Stimulated activated CD4-positive, alpha-beta T cell treated with anti-CD3 and anti-CD28 coated beads, Interleukin-2, amount 100 ng/mL, for 4 hours (primary cell): ENCODE measurements around the gene XRCC1.
"Not testable (repeated sequence)": the region's sequence is repeated elsewhere in the genome, so short reads cannot be mapped to it uniquely, and the experiment has no call there.

Experiments
- DNase-seq: peaks from one replicate; pipeline ENCODE4 v3.0.0-alpha.2; 2020; ENCODE audit warnings: low read depth

Gene XRCC1

GRCh38 chr19:43519436-43520088 lies 55.8 kb downstream of the XRCC1 start:
- DNase-seq: peak; percentile 76

GRCh38 chr19:43518051-43518450 lies 57.3 kb downstream of the XRCC1 start:
- DNase-seq: no peak

GRCh38 chr19:43512399-43512798 lies 62.9 kb downstream of the XRCC1 start:
- not testable (repeated sequence) for DNase-seq

GRCh38 chr19:43511324-43511723 lies 64.0 kb downstream of the XRCC1 start:
- no peak for DNase-seq

- DNase-seq: no peak
Observed at GRCh38 chr19:43510713-43511112, 64.6 kb downstream of the XRCC1 start.

- no peak for DNase-seq
Observed at GRCh38 chr19:43507880-43508279, 67.4 kb downstream of the XRCC1 start.

GRCh38 chr19:43506629-43507028 lies 68.7 kb downstream of the XRCC1 start:
- DNase-seq: no peak

- no peak for DNase-seq
Observed at GRCh38 chr19:43505941-43506340, 69.4 kb downstream of the XRCC1 start.

GRCh38 chr19:43505186-43505456 lies 70.2 kb downstream of the XRCC1 start:
- no peak for DNase-seq

- DNase-seq: peak; percentile 40
Observed at GRCh38 chr19:43504426-43505185, 70.7 kb downstream of the XRCC1 start, which contains the start of gene PHLDB3. TSS of gene PHLDB3 (minus strand) at chr19:43504746. CDS start at chr19:43504118, 628 bp downstream.

GRCh38 chr19:43503501-43504425 lies 71.6 kb downstream of the XRCC1 start:
- peak; percentile 99 for DNase-seq

- no peak for DNase-seq
Observed at GRCh38 chr19:43502419-43502976, 72.8 kb downstream of the XRCC1 start.

- no peak for DNase-seq
Observed at GRCh38 chr19:43501661-43502418, 73.5 kb downstream of the XRCC1 start.

GRCh38 chr19:43499042-43499441 lies 76.3 kb downstream of the XRCC1 start:
- DNase-seq: no peak

- DNase-seq: no peak
Observed at GRCh38 chr19:43498233-43498842, 77.0 kb downstream of the XRCC1 start.

- no peak for DNase-seq
Observed at GRCh38 chr19:43496960-43497359, 78.4 kb downstream of the XRCC1 start.

GRCh38 chr19:43495082-43495481 lies 80.2 kb downstream of the XRCC1 start:
- no peak for DNase-seq
